ENCODE results near the gene MRPS34. TPM values are rescaled to one million over a fixed set of nuclear protein-coding genes. Genes with fewer than 3 reads are reported as not detected.

The MRPS34 gene
- total RNA-seq, 1 experiment from 2014 or later: 324 TPM

GRCh38 chr16:1729445-1729844 is 43.5 kb downstream of the MRPS34 start:
- Histone ChIP-seq H3K27me3 (ENCODE audit: control insufficient read depth, insufficient read depth, low read length) (no peaks in the 10 kb centered on the region), H3K4me3 (ENCODE audit: insufficient read depth, low read depth, low read length) (no peak overlapping the region), H3K36me3 (replicated peaks; ENCODE audit: control insufficient read depth, insufficient read depth, low read length) (no peaks in the 10 kb centered on the region; the same call in none of the 2 replicates)
- DNase-seq: peak; percentile 58

DNA sequence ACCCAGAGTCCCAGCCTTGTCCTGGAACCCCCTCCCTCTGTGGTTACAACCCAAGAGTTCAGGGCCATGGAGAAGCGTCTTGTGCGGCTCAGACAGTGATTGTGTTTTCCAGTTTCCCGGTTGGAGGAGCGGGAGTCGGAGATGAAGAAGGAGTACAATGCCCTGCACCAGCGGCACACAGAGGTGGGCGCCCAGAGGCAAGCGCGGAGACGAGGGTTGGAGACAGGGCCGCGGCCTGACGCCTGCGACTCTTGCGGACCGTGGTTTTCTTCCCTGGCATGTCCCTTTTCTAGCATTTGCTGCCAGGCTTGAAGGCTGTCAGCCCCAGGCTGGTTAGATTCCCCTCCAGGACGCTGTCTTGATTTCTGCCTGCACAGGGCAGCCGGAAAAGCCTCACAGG is 43.9 kb downstream of the MRPS34 start:
- Histone ChIP-seq H3K36me3 (replicated peaks; ENCODE audit: control insufficient read depth, insufficient read depth, low read length) (no peaks in the 10 kb centered on the region; the same call in none of the 2 replicates), H3K4me3 (ENCODE audit: insufficient read depth, low read depth, low read length) (no peak overlapping the region), H3K27me3 (ENCODE audit: control insufficient read depth, insufficient read depth, low read length) (no peaks in the 10 kb centered on the region)
- DNase-seq: no peak

GRCh38 chr16:1727651-1728624 is 45.0 kb downstream of the MRPS34 start:
- peak; percentile 40 for DNase-seq
- Histone ChIP-seq H3K27me3 (ENCODE audit: control insufficient read depth, insufficient read depth, low read length) (no peaks in the 10 kb centered on the region), H3K4me3 (ENCODE audit: insufficient read depth, low read depth, low read length) (no peak overlapping the region), H3K36me3 (replicated peaks; ENCODE audit: control insufficient read depth, insufficient read depth, low read length) (no peaks in the 10 kb centered on the region; the same call in none of the 2 replicates)

DNA sequence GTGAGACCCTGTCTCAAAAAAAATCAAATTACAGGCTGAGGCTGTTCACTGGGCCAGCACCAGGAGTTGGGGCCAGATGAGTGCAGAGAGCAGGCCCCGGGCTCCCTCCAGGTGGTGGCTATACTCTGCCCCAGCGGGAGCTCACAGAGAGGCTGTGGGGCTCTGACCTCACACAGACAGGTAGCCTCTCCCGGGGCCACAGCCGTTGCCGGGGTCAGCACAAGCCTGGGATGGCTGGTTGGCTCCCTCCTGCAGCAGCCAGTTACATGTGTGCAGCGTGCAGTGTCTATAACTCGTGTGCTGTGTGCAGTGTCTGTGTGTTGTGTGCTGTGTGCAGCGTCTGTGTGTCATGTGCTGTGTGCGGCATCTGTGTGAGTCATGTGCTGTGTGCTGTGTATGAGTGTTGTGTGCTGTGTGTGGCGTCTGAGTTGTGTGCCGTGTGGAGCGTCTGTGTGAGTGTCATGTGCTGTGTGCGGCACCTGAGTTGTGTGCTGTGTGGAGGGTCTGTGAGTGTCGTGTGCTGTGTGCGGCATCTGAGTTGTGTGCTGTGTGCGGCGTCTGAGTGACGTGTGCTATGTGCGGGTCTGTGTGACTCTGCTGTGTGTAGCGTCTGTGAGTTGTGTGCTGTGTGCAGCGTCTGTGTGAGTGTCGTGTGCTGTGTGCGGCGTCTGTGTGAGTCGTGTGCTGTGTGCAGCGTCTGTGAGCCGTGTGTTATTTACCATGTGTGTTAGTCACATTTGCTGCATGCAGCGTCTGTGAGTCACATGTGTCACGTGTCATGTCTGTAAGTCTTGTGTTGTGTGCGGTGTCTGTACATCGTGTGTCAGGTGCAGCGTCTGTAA is 46.1 kb downstream of the MRPS34 start:
- Histone ChIP-seq H3K4me3 (ENCODE audit: insufficient read depth, low read depth, low read length) (no peak overlapping the region), H3K27me3 (ENCODE audit: control insufficient read depth, insufficient read depth, low read length) (no peaks in the 10 kb centered on the region), H3K36me3 (replicated peaks; ENCODE audit: control insufficient read depth, insufficient read depth, low read length) (no peaks in the 10 kb centered on the region; the same call in none of the 2 replicates)
- peak; percentile 33 for DNase-seq

- peak; percentile 22 for DNase-seq
- no peaks in the 10 kb centered on the region for H3K27me3 ChIP-seq (ENCODE audit: control insufficient read depth, insufficient read depth, low read length)
- no peaks in the 10 kb centered on the region; the same call in none of the 2 replicates for H3K36me3 ChIP-seq (replicated peaks; ENCODE audit: control insufficient read depth, insufficient read depth, low read length)
- H3K4me3 ChIP-seq (ENCODE audit: insufficient read depth, low read depth, low read length): no peak overlapping the region
These were observed 48.4 kb downstream of the MRPS34 start for GRCh38 chr16:1724491-1724890.

GRCh38 chr16:1723450-1724147 is 49.3 kb downstream of the MRPS34 start:
- no peaks in the 10 kb centered on the region for H3K27me3 ChIP-seq (ENCODE audit: control insufficient read depth, insufficient read depth, low read length)

More at GRCh38 chr16:1723450-1724147, 49.3 kb downstream of the MRPS34 start:
- Histone ChIP-seq H3K4me3 (ENCODE audit: insufficient read depth, low read depth, low read length) (no peak overlapping the region), H3K36me3 (replicated peaks; ENCODE audit: control insufficient read depth, insufficient read depth, low read length) (no peaks in the 10 kb centered on the region; the same call in none of the 2 replicates)
- peak; percentile 86 for DNase-seq

Other genes starting within 250 kb of the MRPS34 start
- 0.42 TPM in 1 of 2 replicates, not detected in the other for gene TMEM204, start 239.5 kb downstream of the MRPS34 start, total RNA-seq (2014; rRNA removed; shearing (Covaris generic))
- gene IFT140, start 161.1 kb downstream of the MRPS34 start, total RNA-seq (2014; rRNA removed; shearing (Covaris generic)): 13.5 and 18.0 TPM in 2 replicates
- gene CRAMP1, start 160.8 kb downstream of the MRPS34 start, total RNA-seq (2014; rRNA removed; shearing (Covaris generic)): 9.9 and 15.1 TPM in 2 replicates
- 97.4 and 126 TPM in 2 replicates for gene JPT2, start 94.9 kb downstream of the MRPS34 start, total RNA-seq (2014; rRNA removed; shearing (Covaris generic))
- 35.2 and 44.9 TPM in 2 replicates for gene MAPK8IP3, start 66.9 kb downstream of the MRPS34 start, total RNA-seq (2014; rRNA removed; shearing (Covaris generic))
- 147 and 179 TPM in 2 replicates for gene NME3, start 1.6 kb downstream of the MRPS34 start, total RNA-seq (2014; rRNA removed; shearing (Covaris generic))
- gene EME2, start 324 bp downstream of the MRPS34 start, total RNA-seq (2014; rRNA removed; shearing (Covaris generic)): 12.7 and 15.3 TPM in 2 replicates
- gene SPSB3, start 9.4 kb upstream of the MRPS34 start, total RNA-seq (2014; rRNA removed; shearing (Covaris generic)): 43.3 and 60.4 TPM in 2 replicates
- 138 and 152 TPM in 2 replicates for gene NUBP2, start 9.8 kb upstream of the MRPS34 start, total RNA-seq (2014; rRNA removed; shearing (Covaris generic))
- not detected in 2 replicates for gene IGFALS, start 20.6 kb upstream of the MRPS34 start, total RNA-seq (2014; rRNA removed; shearing (Covaris generic))
- gene HAGH, start 53.7 kb upstream of the MRPS34 start, total RNA-seq (2014; rRNA removed; shearing (Covaris generic)): 45.6 and 51.8 TPM in 2 replicates
- 18.2 and 26.1 TPM in 2 replicates for gene FAHD1, start 54.1 kb upstream of the MRPS34 start, total RNA-seq (2014; rRNA removed; shearing (Covaris generic))
- 6.4 and 7.9 TPM in 2 replicates for gene MEIOB, start 99.0 kb upstream of the MRPS34 start, total RNA-seq (2014; rRNA removed; shearing (Covaris generic))
- not detected in 2 replicates for gene HS3ST6, start 145.3 kb upstream of the MRPS34 start, total RNA-seq (2014; rRNA removed; shearing (Covaris generic))
- gene MSRB1, start 170.1 kb upstream of the MRPS34 start, total RNA-seq (2014; rRNA removed; shearing (Covaris generic)): 13.2 and 16.1 TPM in 2 replicates
- gene RPL3L, start 181.6 kb upstream of the MRPS34 start, total RNA-seq (2014; rRNA removed; shearing (Covaris generic)): 0.44 TPM in 1 of 2 replicates, not detected in the other
- gene NDUFB10, start 186.4 kb upstream of the MRPS34 start, total RNA-seq (2014; rRNA removed; shearing (Covaris generic)): 305 and 403 TPM in 2 replicates
- gene RPS2, start 191.7 kb upstream of the MRPS34 start, total RNA-seq (2014; rRNA removed; shearing (Covaris generic)): 4,719 and 5,018 TPM in 2 replicates
- gene RNF151, start 193.7 kb upstream of the MRPS34 start, total RNA-seq (2014; rRNA removed; shearing (Covaris generic)): not detected in 2 replicates
- 91.7 and 104 TPM in 2 replicates for gene TBL3, start 198.9 kb upstream of the MRPS34 start, total RNA-seq (2014; rRNA removed; shearing (Covaris generic))
- gene NOXO1, start 208.3 kb upstream of the MRPS34 start, total RNA-seq (2014; rRNA removed; shearing (Covaris generic)): 1.3 TPM in 1 of 2 replicates, not detected in the other
- gene GFER, start 211.1 kb upstream of the MRPS34 start, total RNA-seq (2014; rRNA removed; shearing (Covaris generic)): 75.1 and 77.8 TPM in 2 replicates
- gene SYNGR3, start 216.8 kb upstream of the MRPS34 start, total RNA-seq (2014; rRNA removed; shearing (Covaris generic)): 38.6 and 60.0 TPM in 2 replicates
- 28.4 and 30.8 TPM in 2 replicates for gene ZNF598, start 236.7 kb upstream of the MRPS34 start, total RNA-seq (2014; rRNA removed; shearing (Covaris generic))
- gene NPW, start 246.7 kb upstream of the MRPS34 start, total RNA-seq (2014; rRNA removed; shearing (Covaris generic)): 2.0 and 2.3 TPM in 2 replicates